ENCODE results near the gene MARK4. TPM values are rescaled to one million over a fixed set of nuclear protein-coding genes. Genes with fewer than 3 reads are reported as not detected.
A peak's percentile ranks its signal among the peaks of the same experiment; 100 is the strongest.
"Not testable (repeated sequence)": the region's sequence is repeated elsewhere in the genome, so short reads cannot be mapped to it uniquely, and the experiment has no call there.

MARK4 gene
- total RNA-seq, 2 experiments from 2014 or later, result 18.1 to 19.8 TPM

DNA sequence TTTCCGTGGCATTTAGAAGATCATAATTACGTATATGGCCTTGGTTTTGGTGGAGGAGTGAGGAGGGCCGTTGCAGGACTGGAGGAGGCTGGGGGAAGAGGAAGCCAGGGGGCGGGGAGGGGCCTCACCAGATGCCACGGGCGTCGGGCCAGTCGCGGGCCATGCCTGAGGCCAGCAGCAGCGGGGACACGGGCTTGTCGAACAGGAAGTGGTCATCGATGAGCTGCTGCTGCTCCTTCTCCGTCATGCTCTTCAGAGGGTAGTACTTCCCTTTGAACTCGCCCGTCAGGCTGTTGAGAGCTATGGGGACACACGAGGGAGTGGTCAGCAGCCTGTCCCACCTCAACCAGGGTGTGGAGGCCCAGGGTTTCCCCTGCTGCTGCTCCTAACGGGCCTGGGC, 60.5 kb downstream of the MARK4 start:
- H3K4me1 ChIP-seq (ENCODE audit: insufficient read depth, low read length), result no peaks in the 10 kb centered on the region
- H3K27me3 ChIP-seq (ENCODE audit: control insufficient read depth in 1 of 2, insufficient read depth in 2 of 2, low read length in 2 of 2), result peaks cover 6 to 24% of the 10 kb centered on the region in 2 experiments
- ChIA-PET POLR2A (no interaction called here), CTCF (no interaction called here)
- peaks cover 0 to 11% of the 10 kb centered on the region in 2 experiments for H3K9me3 ChIP-seq (ENCODE audit: control insufficient read depth in 1 of 2, insufficient read depth in 1 of 2, low read length in 2 of 2)
- H3K4me3 ChIP-seq (ENCODE audit: low read length), result no peak overlapping the region
- Mint-ChIP-seq H3K27me3 (peaks cover 34% of the 10 kb centered on the region), H3K27ac (no peak overlapping the region), H3K36me3 (ENCODE audit: low read depth) (no peaks in the 10 kb centered on the region), H3K9me3 (no peaks in the 10 kb centered on the region), H3K4me3 (no peak overlapping the region), H3K4me1 (ENCODE audit: low read depth) (no peaks in the 10 kb centered on the region)
- DNase-seq (peak in 2 of 14 experiments; percentile 15 to 36), ATAC-seq (ENCODE audit: poor library complexity) (no peak)
- intact Hi-C loops (cut with DNase I, micrococcal nuclease), result no loop called here
- no peak overlapping the region for H3K27ac ChIP-seq (ENCODE audit: low read depth in 1 of 2, low read length in 2 of 2)
- TF ChIP-seq, protein P1, sequence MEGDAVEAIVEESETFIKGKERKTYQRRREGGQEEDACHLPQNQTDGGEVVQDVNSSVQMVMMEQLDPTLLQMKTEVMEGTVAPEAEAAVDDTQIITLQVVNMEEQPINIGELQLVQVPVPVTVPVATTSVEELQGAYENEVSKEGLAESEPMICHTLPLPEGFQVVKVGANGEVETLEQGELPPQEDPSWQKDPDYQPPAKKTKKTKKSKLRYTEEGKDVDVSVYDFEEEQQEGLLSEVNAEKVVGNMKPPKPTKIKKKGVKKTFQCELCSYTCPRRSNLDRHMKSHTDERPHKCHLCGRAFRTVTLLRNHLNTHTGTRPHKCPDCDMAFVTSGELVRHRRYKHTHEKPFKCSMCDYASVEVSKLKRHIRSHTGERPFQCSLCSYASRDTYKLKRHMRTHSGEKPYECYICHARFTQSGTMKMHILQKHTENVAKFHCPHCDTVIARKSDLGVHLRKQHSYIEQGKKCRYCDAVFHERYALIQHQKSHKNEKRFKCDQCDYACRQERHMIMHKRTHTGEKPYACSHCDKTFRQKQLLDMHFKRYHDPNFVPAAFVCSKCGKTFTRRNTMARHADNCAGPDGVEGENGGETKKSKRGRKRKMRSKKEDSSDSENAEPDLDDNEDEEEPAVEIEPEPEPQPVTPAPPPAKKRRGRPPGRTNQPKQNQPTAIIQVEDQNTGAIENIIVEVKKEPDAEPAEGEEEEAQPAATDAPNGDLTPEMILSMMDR (IDR thresholded peaks at IDR 0.05), result no peak
- H3K36me3 ChIP-seq (ENCODE audit: insufficient read depth, low read length), result no peaks in the 10 kb centered on the region

DNA sequence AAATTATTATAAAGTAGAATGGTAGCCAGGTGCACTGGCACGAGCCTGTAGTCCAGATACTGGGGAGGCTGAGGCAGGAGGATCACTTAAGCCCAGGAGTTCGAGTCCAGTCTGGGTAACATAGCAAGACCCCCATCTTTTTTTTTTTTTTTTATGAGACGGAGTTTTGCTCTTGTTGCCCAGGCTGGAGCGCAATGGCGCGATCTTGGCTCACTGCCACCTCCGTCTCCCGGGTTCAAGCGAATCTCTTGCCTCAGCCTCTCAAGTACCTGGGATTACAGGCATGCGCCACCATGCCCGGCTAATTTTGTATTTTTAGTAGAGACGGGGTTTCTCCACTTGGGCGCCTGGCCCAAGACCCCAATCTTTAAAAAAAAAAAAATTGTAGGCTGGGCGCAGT, 61.2 kb downstream of the MARK4 start:
- Histone ChIP-seq H3K27me3 (ENCODE audit: control insufficient read depth in 1 of 2, insufficient read depth in 2 of 2, low read length in 2 of 2) (peaks cover 6 to 27% of the 10 kb centered on the region in 2 experiments), H3K9me3 (ENCODE audit: control insufficient read depth in 1 of 2, insufficient read depth in 1 of 2, low read length in 2 of 2) (peaks cover 0 to 11% of the 10 kb centered on the region in 2 experiments)
- H3K36me3 Mint-ChIP-seq (ENCODE audit: low read depth); POLR2A ChIA-PET; intact Hi-C loops (cut with DNase I, micrococcal nuclease); H3K4me3 Mint-ChIP-seq; H3K36me3 ChIP-seq (ENCODE audit: insufficient read depth, low read length); H3K4me3 ChIP-seq (ENCODE audit: low read length); ATAC-seq (ENCODE audit: poor library complexity); DNase-seq; H3K9me3 Mint-ChIP-seq; H3K27ac Mint-ChIP-seq; H3K4me1 Mint-ChIP-seq (ENCODE audit: low read depth); CTCF ChIA-PET; H3K27ac ChIP-seq (ENCODE audit: low read depth in 1 of 2, low read length in 2 of 2); H3K4me1 ChIP-seq (ENCODE audit: insufficient read depth, low read length): not testable (repeated sequence)
- H3K27me3 Mint-ChIP-seq, result peaks cover 39% of the 10 kb centered on the region

DNA sequence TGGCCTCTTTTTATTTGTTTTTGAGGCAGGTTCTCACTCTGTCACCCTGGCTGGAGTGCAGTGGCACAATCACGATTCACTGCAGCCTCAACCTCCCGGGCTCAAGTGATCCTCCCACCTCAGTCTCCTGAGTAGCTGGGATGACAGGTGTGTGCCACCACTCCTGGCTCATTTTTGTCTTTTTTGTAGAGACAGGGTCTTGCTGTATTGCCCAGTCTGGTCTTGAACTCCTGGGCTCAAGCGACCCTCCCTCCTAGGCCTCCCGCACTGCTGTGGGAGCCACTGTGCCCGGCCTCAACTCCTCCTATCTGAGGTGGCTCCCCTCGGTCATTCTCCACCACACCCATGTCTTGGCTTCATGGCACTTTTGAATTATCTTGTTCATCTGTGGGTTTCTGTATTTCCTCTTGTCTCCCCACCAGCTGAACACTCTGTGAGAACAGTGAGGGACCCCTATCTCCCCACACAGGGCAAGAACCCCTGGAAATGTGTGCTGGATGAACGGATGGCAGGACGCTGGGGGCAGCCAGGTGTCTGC, 63.7 kb downstream of the MARK4 start:
- H3K27ac Mint-ChIP-seq, result no peak overlapping the region
- Histone ChIP-seq H3K4me1 (ENCODE audit: insufficient read depth, low read length) (no peaks in the 10 kb centered on the region), H3K27ac (ENCODE audit: low read depth in 1 of 2, low read length in 2 of 2) (no peak overlapping the region), H3K27me3 (ENCODE audit: control insufficient read depth in 1 of 2, insufficient read depth in 2 of 2, low read length in 2 of 2) (peaks cover 6 to 49% of the 10 kb centered on the region in 2 experiments), H3K36me3 (ENCODE audit: insufficient read depth, low read length) (no peaks in the 10 kb centered on the region), H3K9me3 (ENCODE audit: control insufficient read depth in 1 of 2, insufficient read depth in 1 of 2, low read length in 2 of 2) (peaks cover 0 to 6% of the 10 kb centered on the region in 2 experiments), H3K4me3 (ENCODE audit: low read length) (no peak overlapping the region)
- no peaks in the 10 kb centered on the region for H3K36me3 Mint-ChIP-seq (ENCODE audit: low read depth)
- no peak for ATAC-seq (ENCODE audit: poor library complexity)
- ChIA-PET POLR2A (no interaction called here), CTCF (no interaction called here)
- intact Hi-C loops (cut with DNase I, micrococcal nuclease), result no loop called here
- TF ChIP-seq, protein P1 (IDR thresholded peaks at IDR 0.05), result no peak
- H3K4me1 Mint-ChIP-seq (ENCODE audit: low read depth), result no peaks in the 10 kb centered on the region
- H3K9me3 Mint-ChIP-seq, result no peaks in the 10 kb centered on the region
- H3K4me3 Mint-ChIP-seq, result no peak overlapping the region
- H3K27me3 Mint-ChIP-seq, result peaks cover 51% of the 10 kb centered on the region
- DNase-seq, result no peak

DNA sequence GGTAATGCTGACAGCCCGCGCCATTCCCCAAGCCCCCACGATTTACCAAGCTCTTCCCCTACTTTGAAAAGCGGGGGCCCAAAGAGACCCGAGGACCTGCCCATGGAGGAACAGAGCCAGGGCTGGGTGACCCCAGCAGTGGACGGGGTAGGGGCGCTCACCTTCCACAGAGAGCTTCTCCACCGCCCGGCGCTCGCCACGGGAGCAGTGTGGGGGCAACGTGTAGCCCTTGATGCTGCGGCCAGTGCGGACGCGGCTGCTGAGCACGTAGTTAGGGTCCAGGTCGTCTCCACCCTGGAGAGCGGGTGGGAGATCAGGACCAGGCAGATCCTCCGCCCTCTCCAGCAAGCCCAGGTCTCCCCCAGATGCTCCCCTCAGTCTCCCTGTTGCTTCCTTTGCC, 64.2 kb downstream of the MARK4 start:
- Mint-ChIP-seq H3K27me3 (peaks cover 51% of the 10 kb centered on the region), H3K9me3 (no peaks in the 10 kb centered on the region), H3K4me1 (ENCODE audit: low read depth) (no peaks in the 10 kb centered on the region), H3K27ac (no peak overlapping the region), H3K36me3 (ENCODE audit: low read depth) (no peaks in the 10 kb centered on the region), H3K4me3 (no peak overlapping the region)
- Histone ChIP-seq H3K27me3 (ENCODE audit: control insufficient read depth in 1 of 2, insufficient read depth in 2 of 2, low read length in 2 of 2) (peaks cover 6 to 49% of the 10 kb centered on the region in 2 experiments), H3K4me3 (ENCODE audit: low read length) (no peak overlapping the region), H3K4me1 (ENCODE audit: insufficient read depth, low read length) (no peaks in the 10 kb centered on the region), H3K27ac (ENCODE audit: low read depth in 1 of 2, low read length in 2 of 2) (no peak overlapping the region), H3K9me3 (ENCODE audit: control insufficient read depth in 1 of 2, insufficient read depth in 1 of 2, low read length in 2 of 2) (peaks cover 0 to 6% of the 10 kb centered on the region in 2 experiments), H3K36me3 (ENCODE audit: insufficient read depth, low read length) (no peaks in the 10 kb centered on the region)
- POLR2A ChIA-PET, result no interaction called here
- ATAC-seq (ENCODE audit: poor library complexity) (no peak), DNase-seq (no peak)
- TF ChIP-seq, protein P1 (IDR thresholded peaks at IDR 0.05), result no peak
- CTCF ChIA-PET, result no interaction called here
- intact Hi-C loops (cut with DNase I, micrococcal nuclease), result no loop called here

Measured in CD4-positive, alpha-beta T cell (primary cell).